Measurements from ENCODE around the gene DHRS3.

GRCh38 chr1:12643785-12644184, 25.8 kb upstream of the DHRS3 start, which contains the start of gene AADACL4:
- TF ChIP-seq EP300 (IDR thresholded peaks at IDR 0.05), result no peak
- no peak for TF ChIP-seq CTCF (IDR thresholded peaks at IDR 0.05)
- no peak for TF ChIP-seq POLR2A (IDR thresholded peaks at IDR 0.05)
